Measurements from ENCODE around the gene NCEH1.

- no peak for TF ChIP-seq EZH2 (IDR thresholded peaks at IDR 0.05; ENCODE audit: borderline replicate concordance)
- TF ChIP-seq CTCF (IDR thresholded peaks at IDR 0.05; ENCODE audit: poor library complexity), result no peak
- no peak for TF ChIP-seq EZH2phosphoT487 (IDR thresholded peaks at IDR 0.05; ENCODE audit: low read depth, severe bottlenecking, unreplicated experiment)
These were observed 9.1 kb downstream of the NCEH1 start for GRCh38 chr3:172701751-172702150.
